HepG2 (cell line): Measurements from ENCODE around the gene SSC5D. TPM values are rescaled to one million over a fixed set of nuclear protein-coding genes. Genes with fewer than 3 reads are reported as not detected.

ENCODE experiments used
- BRCA1 ChIP-seq: sonication (generic); formaldehyde crosslinking; IDR thresholded peaks from 2 replicates; pipeline ENCODE4 v1.4.0; 2020; ENCODE audit warnings: missing genetic modification reagents
- ERF ChIP-seq: IDR thresholded peaks from 2 replicates; pipeline ENCODE4 v1.6.1; 2018; ENCODE audit warnings: missing biosample characterization, missing genetic modification reagents
- GTF2F1 ChIP-seq: fragments of 150-350 bp; IDR thresholded peaks from 2 replicates; pipeline ENCODE4 v1.6.1; 2014; ENCODE audit warnings: low read length
- HNRNPL ChIP-seq: fragments of 200-400 bp; formaldehyde crosslinking; IDR thresholded peaks from 2 replicates; pipeline ENCODE4 v1.6.1; 2017; ENCODE audit warnings: mild to moderate bottlenecking, low read depth, low read length
- IRX3 ChIP-seq: sonication (generic); formaldehyde crosslinking; IDR thresholded peaks from 2 replicates; pipeline ENCODE4 v1.8.1; 2023; ENCODE audit warnings: mild to moderate bottlenecking, low read depth, missing genetic modification reagents, borderline replicate concordance
- MTA1 ChIP-seq: sonication (generic); formaldehyde crosslinking; IDR thresholded peaks from 2 replicates; pipeline ENCODE4 v1.4.0; 2020; ENCODE audit warnings: missing genetic modification reagents, mild to moderate bottlenecking, borderline replicate concordance
- PPARG ChIP-seq: conservative IDR thresholded peaks from 2 replicates; pipeline ENCODE4 v1.6.1; 2016; ENCODE audit warnings: missing biosample characterization, missing genetic modification reagents
- RBFOX2 ChIP-seq: fragments of 200-400 bp; formaldehyde crosslinking; IDR thresholded peaks from 2 replicates; pipeline ENCODE4 v1.6.1; 2017; ENCODE audit warnings: low read depth, mild to moderate bottlenecking, low read length
- RXRB ChIP-seq: IDR thresholded peaks from 2 replicates; pipeline ENCODE4 v1.6.1; 2016; ENCODE audit warnings: borderline replicate concordance, missing genetic modification reagents, missing compliant biosample characterization
- SIN3B ChIP-seq: fragments of 150-350 bp; IDR thresholded peaks from 2 replicates; pipeline ENCODE4 v1.6.1; 2014; ENCODE audit warnings: low read length
- TCF7L2 ChIP-seq: IDR thresholded peaks from 2 replicates; pipeline ENCODE4 v1.6.1; 2011; ENCODE audit warnings: mild to moderate bottlenecking, low read depth, low read length, moderate library complexity
- THAP8 ChIP-seq: sonication (generic); formaldehyde crosslinking; IDR thresholded peaks from 2 replicates; pipeline ENCODE4 v1.5.1; 2020; ENCODE audit warnings: missing genetic modification reagents, mild to moderate bottlenecking, borderline replicate concordance
- TOE1 ChIP-seq: sonication (generic); formaldehyde crosslinking; IDR thresholded peaks from 2 replicates; pipeline ENCODE4 v1.4.0; 2020; ENCODE audit warnings: mild to moderate bottlenecking, missing genetic modification reagents
- ZFP90 ChIP-seq: sonication (generic); formaldehyde crosslinking; IDR thresholded peaks from 2 replicates; pipeline ENCODE4 v1.8.0; 2022; ENCODE audit warnings: missing genetic modification reagents, mild to moderate bottlenecking, inconsistent platforms, borderline replicate concordance
- ZNF280D ChIP-seq: sonication (generic); formaldehyde crosslinking; IDR thresholded peaks from 2 replicates; pipeline ENCODE4 v1.5.1; 2020; ENCODE audit warnings: mild to moderate bottlenecking, missing genetic modification reagents
- ZNF33A ChIP-seq: sonication (generic); formaldehyde crosslinking; IDR thresholded peaks from 2 replicates; pipeline ENCODE4 v1.5.1; 2020; ENCODE audit warnings: missing genetic modification reagents, mild to moderate bottlenecking, moderate library complexity, borderline replicate concordance
- ZNF543 ChIP-seq: sonication (generic); formaldehyde crosslinking; IDR thresholded peaks from 2 replicates; pipeline ENCODE4 v1.4.0; 2020; ENCODE audit warnings: mild to moderate bottlenecking, missing genetic modification reagents
- ZNF780A ChIP-seq: sonication (generic); formaldehyde crosslinking; IDR thresholded peaks from 2 replicates; pipeline ENCODE4 v1.8.0; 2022; ENCODE audit warnings: mild to moderate bottlenecking, missing genetic modification reagents, moderate library complexity
- ZNF782 ChIP-seq: sonication (generic); formaldehyde crosslinking; IDR thresholded peaks from 2 replicates; pipeline ENCODE4 v1.4.0; 2020; ENCODE audit warnings: missing genetic modification reagents, mild to moderate bottlenecking, borderline replicate concordance
- polyA plus RNA-seq, 8 experiments: library from polyadenylated mRNA; depleted of rRNA in 3 of 8; stranded (reverse) in 7 of 8; unstranded in 1 of 8; fragments of >200 nt; fragmentation: Illumina TruSeq in 4 of 8; extraction: Trizol in 4 of 8; gene quantifications; 2 replicates each; pipeline versions ENCODE4 v1.2.1 to v1.2.3, GENCODE V29; 2011 to 2016; ENCODE audit warnings: low read depth in 4 of 8, missing spikeins in 1 of 8, mixed read lengths in 1 of 8; ENCODE audit not compliant: insufficient read depth in 1 of 8
- total RNA-seq, 5 experiments: library from RNA; depleted of rRNA; stranded (reverse); fragments of >200 nt; fragmentation: Illumina TruSeq; extraction: Trizol; gene quantifications; 2 replicates each; pipeline ENCODE4 v1.2.3, GENCODE V29; 2016; ENCODE audit warnings: low read depth in 1 of 5
- TF ChIP-seq, protein P1 (sequence below): sonication (generic); formaldehyde crosslinking; conservative IDR thresholded peaks from 2 replicates; pipeline ENCODE4 v1.4.0; 2020; ENCODE audit warnings: missing genetic modification reagents
- TF ChIP-seq, protein P2 (sequence below): sonication (generic); formaldehyde crosslinking; IDR thresholded peaks from 2 replicates; pipeline ENCODE4 v1.4.0; 2020; ENCODE audit warnings: missing genetic modification reagents, borderline replicate concordance

Gene SSC5D
- total and polyA plus RNA-seq, 2 of the 13 experiments (the other 11 are each of a cell fraction or from before 2014, with no cell fraction given), result not detected

GRCh38 chr19:55461259-55461973 lies 26.8 kb upstream of the SSC5D start, which contains the start of gene ISOC2 (continued):
- TF ChIP-seq ZFP90 (CRISPR knock-in tag), result peak; percentile 23; the same call in 1 of the 2 replicates
- TF ChIP-seq HNRNPL, result peak; percentile 67; the same call in 1 of the 2 replicates
- TF ChIP-seq RXRB (CRISPR knock-in tag), result peak; percentile 64; the same call in 1 of the 2 replicates
- no peak for TF ChIP-seq ZNF780A (CRISPR knock-in tag)
- peak; percentile 97 for TF ChIP-seq RBFOX2
- peak; percentile 75; the same call in 1 of the 2 replicates for TF ChIP-seq ZNF33A (CRISPR knock-in tag)
- TF ChIP-seq TCF7L2, result no peak
- no peak for TF ChIP-seq PPARG (CRISPR knock-in tag)
- 0 out of 2 replicates have a peak, but pooled peaks have one; percentile 42 for TF ChIP-seq THAP8
- no peak for TF ChIP-seq SIN3B
- no peak for TF ChIP-seq BRCA1 (CRISPR knock-in tag)
- TF ChIP-seq GTF2F1, result no peak
- no peak for TF ChIP-seq TOE1 (CRISPR knock-in tag)
- peak; percentile 64; the same call in 1 of the 2 replicates for TF ChIP-seq ERF (CRISPR knock-in tag)
- no peak; the same call in 1 of the 2 replicates for TF ChIP-seq ZNF543 (CRISPR knock-in tag)
- TF ChIP-seq IRX3 (CRISPR knock-in tag), result no peak; the same call in 1 of the 2 replicates
- TF ChIP-seq, protein P1, sequence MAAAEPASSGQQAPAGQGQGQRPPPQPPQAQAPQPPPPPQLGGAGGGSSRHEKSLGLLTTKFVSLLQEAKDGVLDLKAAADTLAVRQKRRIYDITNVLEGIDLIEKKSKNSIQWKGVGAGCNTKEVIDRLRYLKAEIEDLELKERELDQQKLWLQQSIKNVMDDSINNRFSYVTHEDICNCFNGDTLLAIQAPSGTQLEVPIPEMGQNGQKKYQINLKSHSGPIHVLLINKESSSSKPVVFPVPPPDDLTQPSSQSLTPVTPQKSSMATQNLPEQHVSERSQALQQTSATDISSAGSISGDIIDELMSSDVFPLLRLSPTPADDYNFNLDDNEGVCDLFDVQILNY (CRISPR knock-in tag), result 0 out of 2 replicates have a peak, but pooled peaks have one; percentile 58
- TF ChIP-seq, protein P2, sequence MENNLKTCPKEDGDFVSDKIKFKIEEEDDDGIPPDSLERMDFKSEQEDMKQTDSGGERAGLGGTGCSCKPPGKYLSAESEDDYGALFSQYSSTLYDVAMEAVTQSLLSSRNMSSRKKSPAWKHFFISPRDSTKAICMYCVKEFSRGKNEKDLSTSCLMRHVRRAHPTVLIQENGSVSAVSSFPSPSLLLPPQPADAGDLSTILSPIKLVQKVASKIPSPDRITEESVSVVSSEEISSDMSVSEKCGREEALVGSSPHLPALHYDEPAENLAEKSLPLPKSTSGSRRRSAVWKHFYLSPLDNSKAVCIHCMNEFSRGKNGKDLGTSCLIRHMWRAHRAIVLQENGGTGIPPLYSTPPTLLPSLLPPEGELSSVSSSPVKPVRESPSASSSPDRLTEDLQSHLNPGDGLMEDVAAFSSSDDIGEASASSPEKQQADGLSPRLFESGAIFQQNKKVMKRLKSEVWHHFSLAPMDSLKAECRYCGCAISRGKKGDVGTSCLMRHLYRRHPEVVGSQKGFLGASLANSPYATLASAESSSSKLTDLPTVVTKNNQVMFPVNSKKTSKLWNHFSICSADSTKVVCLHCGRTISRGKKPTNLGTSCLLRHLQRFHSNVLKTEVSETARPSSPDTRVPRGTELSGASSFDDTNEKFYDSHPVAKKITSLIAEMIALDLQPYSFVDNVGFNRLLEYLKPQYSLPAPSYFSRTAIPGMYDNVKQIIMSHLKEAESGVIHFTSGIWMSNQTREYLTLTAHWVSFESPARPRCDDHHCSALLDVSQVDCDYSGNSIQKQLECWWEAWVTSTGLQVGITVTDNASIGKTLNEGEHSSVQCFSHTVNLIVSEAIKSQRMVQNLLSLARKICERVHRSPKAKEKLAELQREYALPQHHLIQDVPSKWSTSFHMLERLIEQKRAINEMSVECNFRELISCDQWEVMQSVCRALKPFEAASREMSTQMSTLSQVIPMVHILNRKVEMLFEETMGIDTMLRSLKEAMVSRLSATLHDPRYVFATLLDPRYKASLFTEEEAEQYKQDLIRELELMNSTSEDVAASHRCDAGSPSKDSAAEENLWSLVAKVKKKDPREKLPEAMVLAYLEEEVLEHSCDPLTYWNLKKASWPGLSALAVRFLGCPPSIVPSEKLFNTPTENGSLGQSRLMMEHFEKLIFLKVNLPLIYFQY (CRISPR knock-in tag), result peak; percentile 61; the same call in 1 of the 2 replicates
- no peak; the same call in 1 of the 2 replicates for TF ChIP-seq ZNF280D (CRISPR knock-in tag)
- TF ChIP-seq MTA1, result peak; percentile 40; the same call in 1 of the 2 replicates
- TF ChIP-seq ZNF782 (CRISPR knock-in tag), result no peak
